ENCODE results near the gene TTLL11.

TTLL11 gene

GRCh38 chr9:121849554-121849953 lies 243.6 kb downstream of the TTLL11 start:
- ChIA-PET POLR2A (no interaction called here), CTCF (no interaction called here)
- DNase-seq (ENCODE audit: extremely low spot score): no peak
- no peak for TF ChIP-seq CTCF (IDR thresholded peaks at IDR 0.05; ENCODE audit: control extremely low read depth, extremely low read depth, low read depth, missing control alignments)

- no peak for TF ChIP-seq CTCF (IDR thresholded peaks at IDR 0.05; ENCODE audit: control extremely low read depth, extremely low read depth, low read depth, missing control alignments)
- ChIA-PET POLR2A (no interaction called here), CTCF (no interaction called here)
- no peak for DNase-seq (ENCODE audit: extremely low spot score)
Observed at GRCh38 chr9:121844562-121844961, 248.5 kb downstream of the TTLL11 start.

GRCh38 chr9:121844098-121844497 lies 249.0 kb downstream of the TTLL11 start:
- no peak for TF ChIP-seq CTCF (IDR thresholded peaks at IDR 0.05; ENCODE audit: control extremely low read depth, extremely low read depth, low read depth, missing control alignments)
- ChIA-PET POLR2A (no interaction called here), CTCF (no interaction called here)
- DNase-seq (ENCODE audit: extremely low spot score): no peak

- DNase-seq (ENCODE audit: extremely low spot score): no peak
- CTCF ChIA-PET: interaction anchor here (1.6 to 3.1 kb wide), 3 partner anchors 11 to 36 kb away, joined by 3 to 10 read pairs (median 4); no protein-coding TSS in a partner anchor
- POLR2A ChIA-PET: no interaction called here
- TF ChIP-seq CTCF (IDR thresholded peaks at IDR 0.05; ENCODE audit: control extremely low read depth, extremely low read depth, low read depth, missing control alignments): no peak
Observed at GRCh38 chr9:121842612-121842978, 250.5 kb downstream of the TTLL11 start.

- CTCF ChIA-PET: interaction anchor here (1.4 to 3.1 kb wide), 4 partner anchors 10 to 221 kb away, joined by 3 to 10 read pairs (median 4); no protein-coding TSS in a partner anchor
- no peak for TF ChIP-seq CTCF (IDR thresholded peaks at IDR 0.05; ENCODE audit: control extremely low read depth, extremely low read depth, low read depth, missing control alignments)
- POLR2A ChIA-PET: no interaction called here
- no peak for DNase-seq (ENCODE audit: extremely low spot score)
Observed at GRCh38 chr9:121841771-121842611, 251.1 kb downstream of the TTLL11 start.

- TF ChIP-seq CTCF (IDR thresholded peaks at IDR 0.05; ENCODE audit: control extremely low read depth, extremely low read depth, low read depth, missing control alignments): no peak
- POLR2A ChIA-PET: no interaction called here
- CTCF ChIA-PET: interaction anchor here (1.4 to 3.1 kb wide), 4 partner anchors 9 to 221 kb away, joined by 3 to 10 read pairs (median 4); no protein-coding TSS in a partner anchor
- DNase-seq (ENCODE audit: extremely low spot score): no peak
Observed at GRCh38 chr9:121840838-121841760, 252.0 kb downstream of the TTLL11 start.

Measured in GM10248 (cell line).